ENCODE measurements around the gene MAN1B1.

The MAN1B1 gene

GRCh38 chr9:137140151-137141012, 53.6 kb downstream of the MAN1B1 start:
- TF ChIP-seq REST (IDR thresholded peaks at IDR 0.05; ENCODE audit: low read depth) (peak; percentile 72), ZBTB7A (IDR thresholded peaks at IDR 0.05; ENCODE audit: low read depth) (no peak)

DNA sequence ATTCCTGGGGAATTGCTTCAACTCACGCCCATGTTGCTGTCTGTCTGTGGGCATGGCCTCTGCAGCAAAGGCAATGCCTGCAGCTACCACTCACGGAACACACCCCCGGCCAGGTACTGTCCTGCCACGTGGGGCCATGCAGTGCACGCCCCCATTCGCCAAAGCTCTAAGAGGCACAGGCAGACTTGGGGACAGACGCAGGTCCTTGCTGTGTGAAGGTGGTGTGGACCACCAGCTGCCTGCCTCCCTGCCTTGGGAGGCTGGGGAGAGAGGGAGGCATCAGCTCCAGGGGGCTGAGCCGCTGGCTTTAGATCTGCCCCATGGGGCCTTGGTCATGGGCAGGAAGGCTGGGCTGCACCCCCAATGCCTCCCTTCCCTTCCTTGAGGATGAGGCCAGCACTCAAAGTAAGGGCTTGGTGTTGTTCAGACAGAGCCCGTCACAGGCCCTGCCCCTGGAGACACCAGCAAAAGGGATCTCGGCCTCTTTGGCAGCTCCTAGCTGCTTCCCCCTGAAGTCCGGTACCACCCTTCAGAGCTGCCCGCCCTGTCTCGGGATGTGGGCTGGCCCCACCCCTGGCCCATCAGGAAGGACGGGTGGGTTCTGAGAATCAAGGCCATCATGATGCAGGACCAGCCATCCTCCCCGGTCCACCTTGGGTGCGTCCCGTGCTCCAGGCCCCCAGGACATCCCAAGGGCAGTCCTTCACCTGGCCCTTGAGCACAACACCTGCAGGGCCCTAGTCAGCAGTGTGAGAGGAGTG, 54.4 kb downstream of the MAN1B1 start:
- TF ChIP-seq EP300 (IDR thresholded peaks at IDR 0.05; ENCODE audit: borderline replicate concordance) (no peak), ZBTB7A (IDR thresholded peaks at IDR 0.05; ENCODE audit: low read depth) (no peak), NFIC (IDR thresholded peaks at IDR 0.05) (no peak), TAF1 (IDR thresholded peaks at IDR 0.05; ENCODE audit: low read depth) (no peak), FOXM1 (IDR thresholded peaks at IDR 0.05; ENCODE audit: borderline replicate concordance, low read depth) (no peak), CREB1 (IDR thresholded peaks at IDR 0.05; ENCODE audit: low read depth) (no peak)

- no peak for TF ChIP-seq YY1 (IDR thresholded peaks at IDR 0.05; ENCODE audit: low read depth)
These were observed 55.5 kb downstream of the MAN1B1 start for GRCh38 chr9:137141976-137142936.

- TF ChIP-seq ZBTB7A (IDR thresholded peaks at IDR 0.05; ENCODE audit: low read depth) (no peak), EGR1 (IDR thresholded peaks at IDR 0.05) (no peak), TCF12 (IDR thresholded peaks at IDR 0.05; ENCODE audit: low read depth) (no peak), NFIC (IDR thresholded peaks at IDR 0.05) (no peak), REST (IDR thresholded peaks at IDR 0.05; ENCODE audit: low read depth) (no peak)
- TF ChIP-seq, protein P1, sequence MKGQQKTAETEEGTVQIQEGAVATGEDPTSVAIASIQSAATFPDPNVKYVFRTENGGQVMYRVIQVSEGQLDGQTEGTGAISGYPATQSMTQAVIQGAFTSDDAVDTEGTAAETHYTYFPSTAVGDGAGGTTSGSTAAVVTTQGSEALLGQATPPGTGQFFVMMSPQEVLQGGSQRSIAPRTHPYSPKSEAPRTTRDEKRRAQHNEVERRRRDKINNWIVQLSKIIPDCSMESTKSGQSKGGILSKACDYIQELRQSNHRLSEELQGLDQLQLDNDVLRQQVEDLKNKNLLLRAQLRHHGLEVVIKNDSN (IDR thresholded peaks at IDR 0.05), result no peak
These were observed 56.7 kb downstream of the MAN1B1 start for GRCh38 chr9:137143459-137143858.

GRCh38 chr9:137145731-137146526, 59.1 kb downstream of the MAN1B1 start:
- TF ChIP-seq YY1 (IDR thresholded peaks at IDR 0.05; ENCODE audit: low read depth), result no peak
- 0 out of 2 replicates have a peak, but pooled peaks have one; percentile 19 for TF ChIP-seq MAX (IDR thresholded peaks at IDR 0.05)
- no peak for TF ChIP-seq TEAD4 (IDR thresholded peaks at IDR 0.05)
- TF ChIP-seq EGR1 (IDR thresholded peaks at IDR 0.05), result no peak
- TF ChIP-seq REST (IDR thresholded peaks at IDR 0.05; ENCODE audit: low read depth), result peak; percentile 76

Data from Ishikawa (cell line).